KMS-11 (cell line): Measurements from ENCODE around the gene CALN1.

Source experiments
- H2AFZ ChIP-seq: fragments of 200-600 bp; sonication (generic); 2 replicates; pipeline ENCODE4 v1.6.1; 2016; ENCODE audit warnings: antibody characterized with exemption, mixed run types, low read depth
- H3K27ac ChIP-seq: fragments of 200-600 bp; sonication (generic); 2 replicates; pipeline ENCODE4 v1.6.1; 2016; ENCODE audit warnings: mild to moderate bottlenecking, mixed run types
- H3K27me3 ChIP-seq: fragments of 200-600 bp; sonication (generic); 2 replicates; pipeline ENCODE4 v1.6.1; 2017; ENCODE audit warnings: mild to moderate bottlenecking, low read depth, mixed run types, moderate library complexity; ENCODE audit not compliant: insufficient read depth
- H3K36me3 ChIP-seq: fragments of 200-600 bp; sonication (generic); 2 replicates; pipeline ENCODE4 v1.6.1; 2017; ENCODE audit warnings: mild to moderate bottlenecking, mixed run types; ENCODE audit not compliant: insufficient read depth
- H3K4me1 ChIP-seq: fragments of 200-600 bp; sonication (generic); 2 replicates; pipeline ENCODE4 v1.6.1; 2016; ENCODE audit warnings: mild to moderate bottlenecking, low read depth, mixed run types; ENCODE audit not compliant: poor library complexity, severe bottlenecking
- H3K4me2 ChIP-seq: fragments of 200-600 bp; sonication (generic); 2 replicates; pipeline ENCODE4 v1.7.0; 2016; ENCODE audit warnings: mild to moderate bottlenecking, mixed run types
- H3K4me3 ChIP-seq: fragments of 200-600 bp; sonication (generic); IDR thresholded peaks from 2 replicates; pipeline ENCODE4 v1.6.1; 2017; ENCODE audit warnings: low read depth, low read length, mixed read lengths; ENCODE audit not compliant: insufficient read depth
- H3K79me2 ChIP-seq: fragments of 200-600 bp; sonication (generic); 2 replicates; pipeline ENCODE4 v1.6.1; 2016; ENCODE audit warnings: low read depth, mixed run types; ENCODE audit not compliant: insufficient read depth
- H3K9ac ChIP-seq: fragments of 200-600 bp; sonication (generic); 2 replicates; pipeline ENCODE4 v1.6.1; 2016; ENCODE audit warnings: mild to moderate bottlenecking, mixed run types
- H4K20me1 ChIP-seq: fragments of 200-600 bp; sonication (generic); 2 replicates; pipeline ENCODE4 v1.6.1; 2016; ENCODE audit warnings: mild to moderate bottlenecking, mixed run types; ENCODE audit not compliant: insufficient read depth
- CTCF ChIP-seq: fragments of 200-600 bp; sonication (generic); conservative IDR thresholded peaks from 2 replicates; pipeline ENCODE4 v1.6.1; 2017; ENCODE audit warnings: low read depth, mild to moderate bottlenecking, antibody characterized with exemption, low read length, moderate library complexity, mixed read lengths

Gene CALN1

GRCh38 chr7:71988201-71988600 is 423.9 kb downstream of the CALN1 start:
- Histone ChIP-seq H4K20me1 (no peaks in the 10 kb centered on the region), H3K4me2 (no peak overlapping the region), H3K4me1 (no peaks in the 10 kb centered on the region), H3K79me2 (no peaks in the 10 kb centered on the region), H3K27ac (no peak overlapping the region), H2AFZ (no peak overlapping the region), H3K27me3 (no peaks in the 10 kb centered on the region), H3K4me3 (no peak overlapping the region), H3K36me3 (no peaks in the 10 kb centered on the region), H3K9ac (no peak overlapping the region)
- TF ChIP-seq CTCF = no peak

- Histone ChIP-seq H4K20me1 (no peaks in the 10 kb centered on the region), H3K36me3 (no peaks in the 10 kb centered on the region), H3K27ac (no peak overlapping the region), H3K9ac (no peak overlapping the region), H3K27me3 (no peaks in the 10 kb centered on the region), H3K4me1 (no peaks in the 10 kb centered on the region), H2AFZ (no peak overlapping the region), H3K4me3 (no peak overlapping the region), H3K4me2 (no peak overlapping the region), H3K79me2 (no peaks in the 10 kb centered on the region)
- no peak for TF ChIP-seq CTCF
Measured at GRCh38 chr7:71987200-71987767, 424.9 kb downstream of the CALN1 start.

DNA sequence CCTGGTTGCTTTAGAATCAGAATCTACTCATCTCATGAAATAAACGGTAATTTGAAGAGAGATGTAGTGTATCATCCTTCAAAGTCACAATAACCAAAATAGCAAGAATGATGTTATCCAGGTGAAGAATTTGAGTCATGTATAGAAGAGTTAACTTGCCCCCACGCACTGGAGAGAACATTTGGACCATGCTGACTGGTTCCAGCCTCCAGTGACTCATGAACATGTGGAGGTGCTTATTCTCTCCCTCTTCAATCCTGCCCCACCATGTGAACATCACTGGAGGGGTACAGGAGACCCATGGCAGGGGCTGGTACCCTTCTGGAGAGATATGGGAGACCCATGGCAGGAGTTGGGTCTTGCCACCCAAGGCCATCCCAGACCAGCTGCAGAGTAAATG is 427.8 kb downstream of the CALN1 start:
- no peaks in the 10 kb centered on the region for H3K36me3 ChIP-seq
- H3K27me3 ChIP-seq = no peaks in the 10 kb centered on the region
- no peak for TF ChIP-seq CTCF
- H4K20me1 ChIP-seq = no peaks in the 10 kb centered on the region
- no peak overlapping the region for H3K9ac ChIP-seq
- H2AFZ ChIP-seq = no peak overlapping the region
- no peaks in the 10 kb centered on the region for H3K79me2 ChIP-seq
- no peak overlapping the region for H3K4me2 ChIP-seq
- H3K4me3 ChIP-seq = no peak overlapping the region
- no peak overlapping the region for H3K27ac ChIP-seq
- H3K4me1 ChIP-seq = no peaks in the 10 kb centered on the region

GRCh38 chr7:71982851-71983250 is 429.3 kb downstream of the CALN1 start:
- Histone ChIP-seq H3K79me2 (no peaks in the 10 kb centered on the region), H3K27ac (no peak overlapping the region), H3K4me3 (no peak overlapping the region), H2AFZ (no peak overlapping the region), H3K36me3 (no peaks in the 10 kb centered on the region), H4K20me1 (no peaks in the 10 kb centered on the region), H3K9ac (no peak overlapping the region), H3K4me2 (no peak overlapping the region), H3K27me3 (no peaks in the 10 kb centered on the region), H3K4me1 (no peaks in the 10 kb centered on the region)
- no peak for TF ChIP-seq CTCF

DNA sequence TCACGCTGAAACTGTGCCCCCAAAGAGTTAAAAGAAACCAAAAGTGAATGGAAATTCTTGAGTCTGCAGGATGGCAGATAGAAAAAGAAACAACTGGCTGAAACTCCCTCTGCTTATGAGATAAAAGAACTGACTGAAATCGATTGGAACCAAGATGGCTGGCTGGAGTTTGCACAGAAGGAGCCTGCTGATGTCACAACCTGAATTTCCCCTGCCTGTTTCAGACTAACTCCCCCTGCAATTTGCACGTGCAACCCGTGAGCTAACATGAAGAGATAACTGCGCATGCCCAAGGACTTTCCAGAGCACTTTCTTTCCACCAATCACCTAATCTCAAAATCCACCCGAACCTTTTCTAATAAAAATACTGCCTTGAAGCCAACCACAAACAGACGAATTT is 435.5 kb downstream of the CALN1 start:
- Histone ChIP-seq H4K20me1 (no peaks in the 10 kb centered on the region), H3K79me2 (no peaks in the 10 kb centered on the region), H3K4me3 (no peak overlapping the region), H3K36me3 (no peaks in the 10 kb centered on the region), H3K4me2 (no peak overlapping the region), H3K27me3 (no peaks in the 10 kb centered on the region), H3K9ac (no peak overlapping the region), H3K27ac (no peak overlapping the region), H3K4me1 (no peaks in the 10 kb centered on the region), H2AFZ (no peak overlapping the region)
- no peak for TF ChIP-seq CTCF
